Astrocyte (in vitro differentiated cells and primary cell): ENCODE results near the gene NUP205. TPM values are rescaled to one million over a fixed set of nuclear protein-coding genes. Genes with fewer than 3 reads are reported as not detected.

Experiments used
- DNase-seq: peaks from one replicate; pipeline ENCODE4 v3.0.0-alpha.2; 2010; ENCODE audit warnings: low read depth
- FAIRE-seq: peaks from 2 replicates; lab custom pipeline; 2011; peaks lifted over from hg19 to GRCh38; lab: Jason Lieb, UNC
- H2AFZ ChIP-seq: 2 replicates; pipeline ENCODE4 v1.6.0; 2012; ENCODE audit warnings: low read depth, low read length, inconsistent platforms
- H3K27ac ChIP-seq: 2 replicates; pipeline ENCODE4 v1.5.1; 2011; ENCODE audit warnings: low read depth, low read length, inconsistent platforms
- H3K27me3 ChIP-seq: 2 replicates; pipeline ENCODE4 v1.6.0; 2011; ENCODE audit warnings: low read length, inconsistent platforms; ENCODE audit not compliant: insufficient read depth
- H3K36me3 ChIP-seq: 2 replicates; pipeline ENCODE4 v1.5.1; 2011; ENCODE audit warnings: low read length, inconsistent platforms; ENCODE audit not compliant: insufficient read depth
- H3K4me1 ChIP-seq: 2 replicates; pipeline ENCODE4 v1.5.1; 2011; ENCODE audit warnings: low read length, inconsistent platforms; ENCODE audit not compliant: insufficient read depth
- H3K4me2 ChIP-seq: 2 replicates; pipeline ENCODE4 v1.6.0; 2012; ENCODE audit warnings: low read length, inconsistent platforms
- H3K4me3 ChIP-seq: 2 replicates; pipeline ENCODE4 v1.5.1; 2011; ENCODE audit warnings: low read depth, mild to moderate bottlenecking, low read length, inconsistent platforms; ENCODE audit not compliant: insufficient read depth
- H3K79me2 ChIP-seq: 2 replicates; pipeline ENCODE4 v1.6.0; 2012; ENCODE audit warnings: mild to moderate bottlenecking, low read length, inconsistent platforms; ENCODE audit not compliant: insufficient read depth
- H3K9ac ChIP-seq: 2 replicates; pipeline ENCODE4 v1.6.0; 2012; ENCODE audit warnings: mild to moderate bottlenecking, low read length, inconsistent platforms
- H3K9me3 ChIP-seq: 2 replicates; pipeline ENCODE4 v1.5.1; 2012; ENCODE audit warnings: low read depth, mild to moderate bottlenecking, low read length, inconsistent platforms; ENCODE audit not compliant: insufficient read depth
- H4K20me1 ChIP-seq: 2 replicates; pipeline ENCODE4 v1.6.0; 2012; ENCODE audit warnings: low read length, inconsistent platforms; ENCODE audit not compliant: insufficient read depth
- H3K27ac Mint-ChIP-seq: one replicate; pipeline ENCODE4 v1.8.0; 2021; ENCODE audit warnings: mild to moderate bottlenecking, mixed read lengths; ENCODE audit not compliant: unreplicated experiment
- H3K27me3 Mint-ChIP-seq: one replicate; pipeline ENCODE4 v1.8.0; 2021; ENCODE audit warnings: low read depth, mixed read lengths; ENCODE audit not compliant: unreplicated experiment
- H3K36me3 Mint-ChIP-seq: one replicate; pipeline ENCODE4 v1.8.0; 2021; ENCODE audit warnings: low read depth, mixed read lengths; ENCODE audit not compliant: unreplicated experiment
- H3K4me1 Mint-ChIP-seq: one replicate; pipeline ENCODE4 v1.8.0; 2021; ENCODE audit warnings: low read depth, mixed read lengths; ENCODE audit not compliant: unreplicated experiment
- H3K4me3 Mint-ChIP-seq: one replicate; pipeline ENCODE4 v1.8.0; 2021; ENCODE audit warnings: mild to moderate bottlenecking, moderate library complexity, mixed read lengths; ENCODE audit not compliant: unreplicated experiment
- H3K9me3 Mint-ChIP-seq: one replicate; pipeline ENCODE4 v1.8.0; 2021; ENCODE audit warnings: mild to moderate bottlenecking, mixed read lengths; ENCODE audit not compliant: unreplicated experiment
- EZH2 ChIP-seq: IDR thresholded peaks from 2 replicates; pipeline ENCODE4 v1.6.1; 2012; ENCODE audit warnings: mild to moderate bottlenecking, low read length, inconsistent platforms; ENCODE audit not compliant: insufficient read depth
- total RNA-seq: library from RNA; stranded (reverse); gene quantifications from 2 replicates; pipeline ENCODE4 v1.2.1, GENCODE V29; 2021
- TF ChIP-seq, protein P1 (sequence below): IDR thresholded peaks from 2 replicates; pipeline ENCODE4 v1.5.1; 2011; ENCODE audit warnings: low read depth, mild to moderate bottlenecking, inconsistent platforms, low read length, moderate library complexity; ENCODE audit not compliant: insufficient read depth

The NUP205 gene
- total RNA-seq, 1 donor from 2014 or later = 50.5 TPM

DNA sequence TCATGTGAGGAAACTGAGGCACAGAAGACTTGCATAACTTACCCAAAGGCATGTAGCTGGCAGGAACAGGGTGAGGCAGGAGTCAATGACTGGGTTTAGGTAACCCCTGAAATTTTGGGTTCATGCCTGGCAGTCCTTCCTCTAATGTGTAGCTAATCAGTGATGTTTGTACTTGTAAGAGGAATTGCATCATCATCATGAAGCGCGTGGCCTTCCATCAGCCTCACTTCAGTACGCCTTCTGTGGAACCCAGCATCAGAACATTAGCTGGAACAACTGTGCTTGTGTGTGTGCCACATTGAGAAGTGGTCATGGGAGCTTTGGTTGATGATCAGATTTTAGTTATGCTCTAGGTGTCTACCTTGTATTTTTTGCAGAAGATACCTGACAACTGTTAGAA lies 86.4 kb downstream of the NUP205 start:
- Histone ChIP-seq H2AFZ (no peak overlapping the region), H3K4me1 (no peaks in the 10 kb centered on the region), H3K4me3 (no peak overlapping the region), H3K27me3 (no peaks in the 10 kb centered on the region), H3K9ac (no peak overlapping the region), H3K36me3 (peaks cover 15% of the 10 kb centered on the region), H3K9me3 (no peaks in the 10 kb centered on the region), H3K79me2 (no peaks in the 10 kb centered on the region), H4K20me1 (no peaks in the 10 kb centered on the region), H3K27ac (no peak overlapping the region), H3K4me2 (no peak overlapping the region)
- DNase-seq (no peak), FAIRE-seq (no peak)
- TF ChIP-seq, protein P1, sequence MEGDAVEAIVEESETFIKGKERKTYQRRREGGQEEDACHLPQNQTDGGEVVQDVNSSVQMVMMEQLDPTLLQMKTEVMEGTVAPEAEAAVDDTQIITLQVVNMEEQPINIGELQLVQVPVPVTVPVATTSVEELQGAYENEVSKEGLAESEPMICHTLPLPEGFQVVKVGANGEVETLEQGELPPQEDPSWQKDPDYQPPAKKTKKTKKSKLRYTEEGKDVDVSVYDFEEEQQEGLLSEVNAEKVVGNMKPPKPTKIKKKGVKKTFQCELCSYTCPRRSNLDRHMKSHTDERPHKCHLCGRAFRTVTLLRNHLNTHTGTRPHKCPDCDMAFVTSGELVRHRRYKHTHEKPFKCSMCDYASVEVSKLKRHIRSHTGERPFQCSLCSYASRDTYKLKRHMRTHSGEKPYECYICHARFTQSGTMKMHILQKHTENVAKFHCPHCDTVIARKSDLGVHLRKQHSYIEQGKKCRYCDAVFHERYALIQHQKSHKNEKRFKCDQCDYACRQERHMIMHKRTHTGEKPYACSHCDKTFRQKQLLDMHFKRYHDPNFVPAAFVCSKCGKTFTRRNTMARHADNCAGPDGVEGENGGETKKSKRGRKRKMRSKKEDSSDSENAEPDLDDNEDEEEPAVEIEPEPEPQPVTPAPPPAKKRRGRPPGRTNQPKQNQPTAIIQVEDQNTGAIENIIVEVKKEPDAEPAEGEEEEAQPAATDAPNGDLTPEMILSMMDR = no peak
- Mint-ChIP-seq H3K4me3 (no peak overlapping the region), H3K27me3 (no peaks in the 10 kb centered on the region), H3K4me1 (peaks cover 5% of the 10 kb centered on the region), H3K36me3 (peaks cover 20% of the 10 kb centered on the region), H3K27ac (no peak overlapping the region), H3K9me3 (peaks cover 2% of the 10 kb centered on the region)

DNA sequence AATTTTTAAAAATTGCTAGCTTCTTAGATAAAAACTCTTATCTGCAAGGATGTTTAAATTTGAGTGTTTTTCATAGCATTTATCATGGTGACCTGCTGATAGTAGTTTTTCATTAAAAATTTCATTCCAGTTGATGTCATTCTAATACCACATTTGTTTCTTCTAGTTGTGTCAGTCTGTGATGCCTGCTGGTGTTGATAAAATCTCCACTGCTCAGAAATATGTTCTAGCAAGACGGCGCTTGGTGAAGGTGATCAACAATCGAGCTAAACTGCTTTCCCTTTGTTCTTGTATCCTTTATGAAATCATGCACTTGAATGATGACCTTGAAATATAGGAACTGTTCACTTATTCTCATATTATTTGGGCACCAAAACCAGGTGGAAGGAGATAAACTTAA lies 87.0 kb downstream of the NUP205 start:
- Mint-ChIP-seq H3K27me3 (no peaks in the 10 kb centered on the region), H3K9me3 (peaks cover 2% of the 10 kb centered on the region), H3K36me3 (peaks cover 17% of the 10 kb centered on the region), H3K4me3 (no peak overlapping the region), H3K27ac (no peak overlapping the region), H3K4me1 (peaks cover 5% of the 10 kb centered on the region)
- Histone ChIP-seq H3K9ac (no peak overlapping the region), H3K4me3 (no peak overlapping the region), H2AFZ (no peak overlapping the region), H3K4me2 (no peak overlapping the region), H3K9me3 (no peaks in the 10 kb centered on the region), H3K36me3 (peaks cover 15% of the 10 kb centered on the region), H3K4me1 (no peaks in the 10 kb centered on the region), H3K79me2 (no peaks in the 10 kb centered on the region), H3K27me3 (no peaks in the 10 kb centered on the region), H3K27ac (no peak overlapping the region), H4K20me1 (no peaks in the 10 kb centered on the region)
- FAIRE-seq (no peak), DNase-seq (no peak)
- TF ChIP-seq, protein P1 = no peak
- TF ChIP-seq EZH2 = no peak

DNA sequence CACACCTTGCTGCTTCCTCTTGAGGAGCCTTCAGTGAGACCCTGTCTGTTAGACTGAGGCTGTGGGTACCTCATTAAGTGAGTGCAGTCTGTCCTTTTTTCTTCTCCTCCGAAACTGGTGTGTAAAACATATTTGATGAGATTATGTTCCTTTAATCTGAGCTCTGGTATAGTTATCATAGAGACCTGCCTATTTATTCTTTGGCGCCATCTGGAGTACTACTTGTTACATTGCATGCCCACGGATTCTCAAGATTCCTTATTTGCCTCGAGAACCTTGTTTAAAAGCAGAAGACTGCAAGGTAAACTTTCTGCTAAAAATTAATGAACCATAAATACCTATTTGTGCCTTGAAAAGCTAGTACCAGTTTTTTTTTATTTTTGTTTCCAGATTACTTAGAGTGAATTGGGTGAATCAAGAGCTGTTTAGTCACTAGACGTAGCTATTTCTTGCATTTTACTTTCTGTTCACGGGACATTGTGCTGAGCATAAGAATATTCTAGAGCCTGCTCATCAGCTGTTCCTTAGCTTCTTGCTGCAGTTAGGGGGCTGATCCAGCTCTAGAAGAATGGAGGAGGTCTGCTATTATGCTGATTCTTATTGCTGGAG lies 87.7 kb downstream of the NUP205 start:
- Histone ChIP-seq H3K4me2 (no peak overlapping the region), H3K27me3 (no peaks in the 10 kb centered on the region), H3K79me2 (no peaks in the 10 kb centered on the region), H3K27ac (no peak overlapping the region), H2AFZ (no peak overlapping the region), H3K4me1 (no peaks in the 10 kb centered on the region), H3K4me3 (no peak overlapping the region), H4K20me1 (no peaks in the 10 kb centered on the region), H3K9ac (no peak overlapping the region), H3K9me3 (no peaks in the 10 kb centered on the region), H3K36me3 (peaks cover 13% of the 10 kb centered on the region)
- no peak for TF ChIP-seq EZH2
- TF ChIP-seq, protein P1 = peak; percentile 78
- no peak for FAIRE-seq
- no peak for DNase-seq
- H3K9me3 Mint-ChIP-seq = peaks cover 2% of the 10 kb centered on the region
- no peak overlapping the region for H3K27ac Mint-ChIP-seq
- peaks cover 15% of the 10 kb centered on the region for H3K36me3 Mint-ChIP-seq
- H3K4me1 Mint-ChIP-seq = peaks cover 8% of the 10 kb centered on the region
- no peaks in the 10 kb centered on the region for H3K27me3 Mint-ChIP-seq
- H3K4me3 Mint-ChIP-seq = no peak overlapping the region
